Pancreas (tissue), 10 donors: Measurements from ENCODE around the gene CHD2. TPM values are rescaled to one million over a fixed set of nuclear protein-coding genes. Genes with fewer than 3 reads are reported as not detected.

Experiments
- ATAC-seq, 4 donors: fragments of 200-7000 bp; cut with Tn5 transposase; one replicate each; pipeline versions ENCODE4 v1.8.0 to v1.9.1; 2020; ENCODE audit warnings: mild to moderate bottlenecking in 4 of 4, moderate library complexity in 4 of 4
- DNase-seq, 6 donors: peaks; one replicate each; pipeline ENCODE4 v3.0.0-alpha.2; 2020
- FAIRE-seq: peaks from 2 replicates; lab custom pipeline; 2012; peaks lifted over from hg19 to GRCh38; lab: Jason Lieb, UNC
- H3K27ac ChIP-seq, 4 donors: fragments of 200-600 bp; sonication (generic); 1 replicate in 3 of 4; 2 replicates in 1 of 4; pipeline versions ENCODE4 v1.5.0 to v1.8.0; 2020
- H3K27me3 ChIP-seq, 4 donors: fragments of 200-600 bp; one replicate each; pipeline ENCODE4 v1.8.0; 2021
- H3K36me3 ChIP-seq, 3 donors: fragments of 200-600 bp; sonication (generic) in 1 of 3; one replicate each; pipeline versions ENCODE4 v1.5.0 to v1.8.0; 2020 to 2021
- H3K4me1 ChIP-seq, 3 donors: fragments of 200-600 bp; one replicate each; pipeline ENCODE4 v1.8.0; 2021
- H3K4me3 ChIP-seq, 4 donors: fragments of 200-600 bp; sonication (generic) in 2 of 4; one replicate each; pipeline versions ENCODE4 v1.5.0 to v1.8.0; 2020 to 2021
- H3K9me3 ChIP-seq, 4 donors: fragments of 200-600 bp; one replicate each; pipeline ENCODE4 v1.8.0; 2021
- CTCF ChIP-seq, 4 donors: fragments of 200-600 bp; sonication (generic) in 3 of 4; IDR thresholded peaks; one replicate each; pipeline versions ENCODE4 v1.5.0 to v1.8.0; 2021; ENCODE audit warnings: antibody characterized with exemption in 4 of 4
- WGBS, 2 donors: extraction: QIAGEN DNeasy Blood & Tissue Kit; methylation state at CpG; one replicate each; pipeline ENCODE4 v1.1.7; 2013; 5-methylcytosine and 5-hydroxymethylcytosine counted together
- intact Hi-C, 3 donors: fragments of 100-400 bp; cut with DNase I; formaldehyde crosslinking; loops; one replicate each; pipeline versions ENCODE4 v1.11.1 to v1.14.2; 2022
- polyA plus RNA-seq, 2 donors: library from polyadenylated mRNA; stranded (reverse); fragments of 200-250 nt; gene quantifications; one replicate each; pipeline ENCODE4 v1.2.3, GENCODE V29; 2013
- total RNA-seq, 6 donors: library from RNA; stranded (reverse); fragmentation: NEBNext Ultra II Directional in 4 of 6; extraction: Animal tissue kit (Norgen Biotek cat#: 25700) in 4 of 6; gene quantifications; one replicate each; pipeline versions ENCODE4 v1.2.1 to v1.2.4, GENCODE V29; 2021 to 2023
- donor health status: healthy with polysubstance abuse.
- donor health status: DM: no; HTN: no; CAD: no; lungs with moderate emphysema.
- donor health status: DM: no; HTN: no; CAD: no.
- donor health status: control.
- donor health status: control.
- donor health status: Bipolar disorder and iron deficiency.
- donor health status: DM: yes; HTN: yes; CAD: no.
- donor health status: DM: no; HTN: no; CAD: no.
- donor health status: DM: no; HTN: no; CAD: no.
- donor health status: DM: yes; HTN: yes; CAD: no.

The CHD2 gene
- total RNA-seq = 10 to 100 TPM; 37.0 to 86.3 (median 50.1) TPM
- 10 to 100 TPM; 27.7 to 31.1 TPM for polyA plus RNA-seq

DNA sequence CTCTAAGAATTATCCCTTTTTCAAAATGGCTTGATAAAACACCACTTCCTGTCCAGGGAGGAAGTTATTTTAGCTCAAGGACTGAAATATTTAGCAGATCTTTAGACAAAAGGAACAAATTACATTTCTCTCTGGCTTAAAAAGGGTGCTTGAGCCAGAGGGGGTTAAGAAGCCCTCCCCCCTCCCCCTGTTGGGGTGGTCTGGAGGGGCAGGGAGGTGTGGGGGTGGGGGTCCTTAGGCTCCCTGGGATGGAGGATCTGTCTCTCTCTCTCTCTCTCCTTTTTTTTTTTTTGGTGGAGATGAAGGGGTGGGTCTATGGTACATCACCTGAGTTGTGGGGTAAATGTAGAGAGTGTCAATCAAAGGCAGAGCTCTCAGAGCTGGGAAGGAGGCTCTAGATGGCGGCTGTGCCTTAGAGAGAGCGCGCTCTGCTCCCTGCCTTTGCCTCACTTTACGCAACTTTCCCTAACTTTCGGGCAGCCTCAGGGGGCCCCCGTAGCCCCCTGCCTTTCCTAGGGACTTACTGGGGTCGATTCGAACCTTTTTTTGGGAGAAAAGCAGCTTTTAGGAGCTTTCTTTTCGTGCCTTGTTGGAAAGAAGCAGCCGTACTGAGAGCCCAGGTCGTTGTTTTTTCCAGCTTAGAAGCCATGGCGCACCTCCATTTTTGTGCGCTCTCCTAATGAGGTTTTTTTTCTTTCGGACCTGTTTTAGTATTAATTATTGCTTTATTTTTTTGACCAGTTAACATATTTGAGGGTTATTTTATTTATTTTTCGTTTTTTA, at the start of gene CHD2:
CHD2 (plus strand) TSS at position 377 of the 783 bp plus-strand sequence. CDS start 914 bp downstream, outside the sequence.
- no peaks in the 10 kb centered on the region for H3K9me3 ChIP-seq
- no peaks in the 10 kb centered on the region for H3K36me3 ChIP-seq
- 0 to 3% methylated on average over 15 of the region's 15 CpGs for WGBS, 2 donors
- H3K27me3 ChIP-seq = no peaks in the 10 kb centered on the region
- DNase-seq = peak in 5 of 6 donors; percentile 53 to 84 (median 59)
- TF ChIP-seq CTCF (IDR thresholded peaks at IDR 0.05) = no peak
- FAIRE-seq = no peak
- peaks cover 0 to 37% (median 27%) of the 10 kb centered on the region in 3 donors for H3K4me1 ChIP-seq
- intact Hi-C loops = loop anchor here in 1 of 3 donors (5.0 kb wide), 1 partner anchor 93 kb away; no protein-coding TSS in a partner anchor
- ATAC-seq = peak; percentile 42 to 70 (median 60)
- peak within 1 kb of the TSS; percentile 94 to 99 (median 98) for H3K27ac ChIP-seq
- H3K4me3 ChIP-seq = peak within 1 kb of the TSS; percentile 27 to 58 (median 48)

DNA sequence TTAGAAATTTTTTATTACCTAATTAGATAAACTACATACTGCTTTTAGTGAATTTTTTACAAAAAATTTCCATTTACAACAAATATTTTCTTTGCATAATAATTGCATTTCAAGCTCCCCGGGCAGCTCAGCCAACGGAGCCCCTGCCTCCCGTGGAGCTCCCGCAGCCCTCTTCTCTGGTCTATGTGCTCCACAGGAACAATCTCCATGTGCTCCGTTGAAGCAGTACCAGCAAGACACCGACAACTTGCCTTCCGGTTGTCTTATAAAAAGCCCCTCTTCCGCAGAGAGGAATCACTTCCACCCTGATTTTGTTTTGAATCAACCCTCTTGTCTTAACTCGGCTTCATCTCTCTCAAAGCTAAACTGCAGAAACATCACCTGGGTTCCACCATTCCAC, 46.9 kb upstream of the CHD2 start:
- Histone ChIP-seq H3K36me3 (no peaks in the 10 kb centered on the region), H3K9me3 (no peaks in the 10 kb centered on the region), H3K4me3 (no peak overlapping the region), H3K27ac (no peak overlapping the region), H3K4me1 (peaks cover 6 to 8% (median 7%) of the 10 kb centered on the region in 3 donors), H3K27me3 (no peaks in the 10 kb centered on the region)
- ATAC-seq (no peak), FAIRE-seq (no peak), DNase-seq (no peak)
- intact Hi-C loops = no loop called here
- WGBS, 2 donors = 92 to 94% methylated on average over 8 to 9 of the region's 9 CpGs
- no peak for TF ChIP-seq CTCF (IDR thresholded peaks at IDR 0.05)

GRCh38 chr15:92861742-92862141, 38.4 kb upstream of the CHD2 start:
- ATAC-seq (no peak), DNase-seq (no peak), FAIRE-seq (no peak)
- H3K4me1 ChIP-seq = no peaks in the 10 kb centered on the region
- intact Hi-C loops = no loop called here
- H3K27ac ChIP-seq = no peak overlapping the region
- no peaks in the 10 kb centered on the region for H3K36me3 ChIP-seq
- H3K4me3 ChIP-seq = no peak overlapping the region
- no peaks in the 10 kb centered on the region for H3K27me3 ChIP-seq
- WGBS, 2 donors = 85 to 97% methylated on average over 1 of the region's 1 CpG
- no peak for TF ChIP-seq CTCF (IDR thresholded peaks at IDR 0.05)
- H3K9me3 ChIP-seq = no peaks in the 10 kb centered on the region

DNA sequence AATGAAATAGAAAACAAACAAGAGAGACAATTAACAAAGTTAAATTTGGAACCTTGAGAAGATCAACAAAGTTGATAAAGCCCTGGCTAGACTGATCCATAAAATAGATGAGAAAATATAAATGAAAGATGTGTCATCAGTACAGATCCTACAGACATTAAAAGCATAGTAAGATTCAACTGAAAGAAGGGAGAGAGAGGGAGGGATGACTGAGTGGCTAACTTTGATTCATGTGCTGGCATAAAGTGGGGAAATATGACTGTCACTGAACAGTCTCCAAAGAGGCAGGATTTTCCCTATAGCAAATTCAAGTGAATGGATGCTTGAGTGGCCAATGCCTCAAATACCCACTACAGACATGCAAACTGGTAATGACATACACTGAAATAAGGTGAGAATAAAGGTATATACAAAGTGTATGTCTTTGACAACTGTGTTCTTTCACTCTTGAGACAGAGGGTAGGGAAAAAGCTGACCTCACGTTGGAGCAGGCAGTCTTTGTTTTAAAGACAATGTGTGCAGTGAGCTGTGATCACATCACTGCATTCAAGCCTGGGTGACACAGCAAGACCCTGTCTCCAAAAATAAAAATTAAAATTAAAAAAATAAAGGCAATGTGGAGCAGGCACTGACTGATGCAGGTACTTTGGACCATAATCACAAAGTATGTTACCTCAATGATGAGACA, 35.9 kb upstream of the CHD2 start:
- no peak for FAIRE-seq
- H3K9me3 ChIP-seq = no peaks in the 10 kb centered on the region
- intact Hi-C loops = no loop called here

More for the DNA sequence above, 35.9 kb upstream of the CHD2 start:
- Histone ChIP-seq H3K27me3 (no peaks in the 10 kb centered on the region), H3K27ac (no peak overlapping the region), H3K4me3 (no peak overlapping the region), H3K4me1 (no peaks in the 10 kb centered on the region), H3K36me3 (no peaks in the 10 kb centered on the region)
- DNase-seq (no peak), ATAC-seq (no peak)
- no peak for TF ChIP-seq CTCF (IDR thresholded peaks at IDR 0.05)
- WGBS, 2 donors = 77 to 82% methylated on average over 1 of the region's 1 CpG
